ENCODE results near the gene CRIP1. TPM values are rescaled to one million over a fixed set of nuclear protein-coding genes. Genes with fewer than 3 reads are reported as not detected.

The CRIP1 gene, protein sequence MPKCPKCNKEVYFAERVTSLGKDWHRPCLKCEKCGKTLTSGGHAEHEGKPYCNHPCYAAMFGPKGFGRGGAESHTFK
- 0.53 TPM in 1 of 2 replicates, not detected in the other for total RNA-seq

GRCh38 chr14:105486163-105486973, at the start of gene CRIP1:
CRIP1 (plus strand) TSS chr14:105486886; CDS start chr14:105487260, 374 bp downstream.

GRCh38 chr14:105474483-105475268, 12.0 kb upstream of the CRIP1 start, which contains the start of gene CRIP2:
CRIP2 (plus strand) TSS chr14:105474821; CDS start chr14:105474863, 42 bp downstream.

GRCh38 chr14:105490572-105491365, 4.1 kb downstream of the CRIP1 start, which contains the start of gene TEDC1:
TEDC1 (plus strand) TSS chr14:105491246; CDS start chr14:105491376, 130 bp downstream.

DNA sequence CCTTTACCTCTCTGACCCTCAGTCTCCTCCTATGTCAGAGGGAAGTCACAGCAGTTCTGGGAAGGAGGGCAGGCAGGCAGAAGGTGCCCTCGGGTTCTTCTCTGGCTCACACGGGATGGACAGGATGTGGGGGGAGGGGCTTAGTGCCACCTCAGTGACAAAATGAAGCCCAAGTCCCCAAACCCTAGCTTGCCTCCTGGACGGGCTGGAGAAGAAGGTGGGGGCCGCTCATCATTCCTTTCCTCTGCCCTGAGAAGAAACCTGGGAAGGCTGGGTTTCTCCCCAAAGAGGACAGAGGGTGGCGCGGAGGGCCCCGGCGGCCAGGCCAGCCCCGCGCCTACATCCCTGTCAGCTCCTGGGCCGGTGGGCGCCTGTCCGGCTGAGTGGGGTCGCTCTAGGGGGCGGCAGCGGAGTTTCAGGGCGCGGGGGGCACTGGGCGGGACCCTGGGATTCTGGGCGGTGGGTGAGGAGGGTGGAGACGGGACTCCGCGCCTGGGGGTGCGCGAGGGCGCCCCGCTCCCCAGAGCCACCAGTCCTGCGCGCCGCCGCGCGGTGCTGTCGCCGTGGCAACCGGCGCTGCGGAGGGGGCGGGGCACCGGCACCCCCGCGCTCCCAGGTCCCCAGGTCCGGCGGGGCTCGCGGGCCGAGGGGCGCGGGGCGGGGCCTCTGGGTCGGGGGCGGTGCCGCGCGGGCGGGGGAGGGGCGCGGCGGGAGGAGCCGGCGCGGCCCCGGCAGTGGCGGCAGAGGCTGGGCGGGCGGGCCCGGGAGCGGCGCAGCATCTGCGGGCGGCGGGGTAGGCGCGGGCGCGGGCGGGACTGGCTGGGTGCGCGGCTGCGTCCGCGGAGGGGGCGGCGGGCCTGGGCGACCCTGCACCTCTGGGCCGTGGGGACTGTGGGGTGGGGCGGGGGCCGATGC, 39.4 kb downstream of the CRIP1 start, which contains the start of gene TMEM121:
Gene TMEM121, plus strand, starts transcription at position 723 of the 915 bp plus-strand sequence. CDS start 2,252 bp downstream, outside the sequence.

Other genes with a start within 250 kb of the CRIP1 start
- 56.0 and 80.1 TPM in 2 replicates for gene BTBD6, start 238.4 kb upstream of the CRIP1 start, total RNA-seq
- 25.0 and 26.8 TPM in 2 replicates for gene BRF1, start 185.9 kb upstream of the CRIP1 start, total RNA-seq
- 46.4 and 47.1 TPM in 2 replicates for gene PACS2, start 172.1 kb upstream of the CRIP1 start, total RNA-seq
- 0.35 TPM in 1 of 2 replicates, not detected in the other for gene TEX22, start 88.3 kb upstream of the CRIP1 start, total RNA-seq
- 32.6 and 43.8 TPM in 2 replicates for gene MTA1, start 67.1 kb upstream of the CRIP1 start, total RNA-seq
- gene CRIP2, start 12.1 kb upstream of the CRIP1 start, total RNA-seq = 82.4 and 122 TPM in 2 replicates
- 9.6 and 12.4 TPM in 2 replicates for gene TEDC1, start 4.4 kb downstream of the CRIP1 start, total RNA-seq
- 6.2 and 11.2 TPM in 2 replicates for gene TMEM121, start 39.7 kb downstream of the CRIP1 start, total RNA-seq